Mucosa of rectum (tissue), 2 donors: ENCODE results near the gene IZUMO1.
"Not testable (repeated sequence)": the region's sequence is repeated elsewhere in the genome, so short reads cannot be mapped to it uniquely, and the experiment has no call there.

Experiments
- H3K27ac ChIP-seq, 2 donors: one replicate each; pipeline ENCODE4 v1.7.0; 2013; ENCODE audit warnings: inconsistent platforms in 2 of 2, low read depth in 2 of 2, low read length in 2 of 2
- H3K27me3 ChIP-seq, 2 donors: one replicate each; pipeline ENCODE4 v1.7.0; 2013; ENCODE audit warnings: low read length in 2 of 2; ENCODE audit not compliant: control insufficient read depth in 2 of 2, insufficient read depth in 2 of 2
- H3K36me3 ChIP-seq, 2 donors: one replicate each; pipeline ENCODE4 v1.7.0; 2013; ENCODE audit warnings: low read length in 2 of 2; ENCODE audit not compliant: control insufficient read depth in 2 of 2, insufficient read depth in 2 of 2
- H3K4me1 ChIP-seq, 2 donors: one replicate each; pipeline ENCODE4 v1.7.0; 2013; ENCODE audit warnings: low read length in 2 of 2, mild to moderate bottlenecking in 1 of 2; ENCODE audit not compliant: control insufficient read depth in 2 of 2, insufficient read depth in 2 of 2
- H3K4me3 ChIP-seq, 2 donors: one replicate each; pipeline ENCODE4 v1.7.0; 2013; ENCODE audit warnings: low read length in 2 of 2
- H3K9ac ChIP-seq, 2 donors: one replicate each; pipeline ENCODE4 v1.7.0; 2013; ENCODE audit warnings: low read length in 2 of 2, low read depth in 1 of 2, mild to moderate bottlenecking in 1 of 2
- H3K9me3 ChIP-seq, 2 donors: one replicate each; pipeline ENCODE4 v1.7.0; 2013; ENCODE audit warnings: low read length in 2 of 2; ENCODE audit not compliant: control insufficient read depth in 2 of 2
- donor health status: healthy.
- donor health status: Normal muscosa, but diverticular disease.

The IZUMO1 gene

DNA sequence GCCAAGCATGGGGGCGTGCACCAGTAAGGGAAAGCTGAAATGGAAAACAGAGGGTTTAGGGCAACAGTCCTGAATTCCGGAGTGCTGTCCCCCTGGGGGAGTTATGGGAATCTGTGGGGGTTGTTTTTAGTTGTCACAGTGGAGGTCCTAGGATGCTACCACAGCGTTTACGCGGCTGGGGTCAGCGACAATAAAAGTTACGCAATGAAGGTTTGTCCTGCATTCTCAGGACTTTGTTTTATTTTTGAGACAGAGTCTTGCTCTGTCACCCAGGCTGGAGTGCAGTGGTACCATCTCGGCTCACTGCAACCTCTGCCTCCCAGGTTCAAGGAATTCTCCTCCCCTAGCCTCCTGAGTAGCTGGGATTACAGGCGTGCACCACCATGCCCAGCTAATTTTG is 53.1 kb downstream of the IZUMO1 start:
- not testable (repeated sequence) for H3K27ac ChIP-seq, H3K27me3 ChIP-seq, H3K4me3 ChIP-seq, H3K9me3 ChIP-seq, H3K36me3 ChIP-seq, H3K9ac ChIP-seq
- H3K4me1 ChIP-seq: peaks cover 5 to 17% of the 10 kb centered on the region in 2 donors
